ENCODE measurements around the gene KCNG2. TPM values are rescaled to one million over a fixed set of nuclear protein-coding genes. Genes with fewer than 3 reads are reported as not detected.

Gene KCNG2
- total RNA-seq, 1 experiment from 2014 or later, result 0.06 TPM

DNA sequence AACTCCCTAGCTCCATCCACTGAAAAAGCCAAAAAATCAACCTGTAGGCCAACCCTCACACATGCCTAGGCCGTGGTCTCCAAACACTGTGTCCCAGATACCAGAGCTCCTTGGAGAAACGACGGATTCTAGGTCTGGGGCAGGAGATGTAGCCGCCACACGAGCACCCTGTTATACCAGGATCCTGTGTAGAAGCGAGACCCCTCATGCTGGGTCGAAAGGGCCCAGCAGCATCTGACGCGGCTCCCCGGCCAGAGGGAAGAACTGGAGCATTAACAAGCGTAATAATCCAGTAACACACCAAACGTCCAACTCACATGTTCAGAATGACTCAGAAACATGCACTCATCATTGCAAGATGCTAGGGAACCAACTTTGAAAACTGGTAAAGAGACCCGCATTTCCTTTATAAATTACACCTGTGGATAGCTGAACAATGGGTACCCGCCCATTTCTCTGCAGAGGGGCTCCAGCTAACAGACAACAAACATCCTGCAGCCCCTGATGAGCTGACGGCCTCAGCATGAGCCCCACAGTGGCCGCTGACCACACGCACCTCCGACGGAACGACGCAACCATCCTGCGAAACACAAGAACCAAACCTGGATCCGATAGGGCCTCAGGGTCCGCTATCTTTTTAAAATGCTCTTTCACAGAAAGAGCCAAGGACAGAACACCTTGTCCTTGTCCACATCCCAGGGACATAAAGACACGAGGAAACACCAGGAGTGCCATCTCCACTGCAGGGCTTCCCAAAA is 139.5 kb downstream of the KCNG2 start:
- no peak for DNase-seq (ENCODE audit: low read depth)

- DNase-seq (ENCODE audit: low read depth), result no peak
Observed at GRCh38 chr18:79938196-79938595, 140.5 kb downstream of the KCNG2 start.

DNA sequence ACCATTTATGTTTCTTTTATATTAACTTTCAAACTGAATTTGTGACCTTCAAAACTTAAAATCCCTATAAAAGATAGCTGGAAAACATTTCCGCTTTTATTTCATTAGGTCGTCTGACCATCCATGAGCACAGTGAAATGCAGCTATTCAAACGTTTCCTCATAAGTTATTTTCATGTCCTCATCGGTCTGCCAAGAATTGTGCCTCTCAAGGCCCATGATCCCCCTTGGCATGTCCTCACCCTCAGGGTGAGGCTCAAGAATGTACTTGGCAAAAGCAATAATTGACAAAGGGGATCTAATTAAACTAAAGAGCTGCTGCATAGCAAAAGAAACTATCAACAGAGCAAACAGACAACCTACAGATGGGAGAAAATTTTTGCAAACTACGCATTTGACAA is 141.4 kb downstream of the KCNG2 start:
- no peak for DNase-seq (ENCODE audit: low read depth)

- DNase-seq (ENCODE audit: low read depth), result no peak
Observed at GRCh38 chr18:79940126-79940813, 142.5 kb downstream of the KCNG2 start.

- DNase-seq (ENCODE audit: low read depth), result no peak
Observed at GRCh38 chr18:79940814-79941472, 143.2 kb downstream of the KCNG2 start.

DNA sequence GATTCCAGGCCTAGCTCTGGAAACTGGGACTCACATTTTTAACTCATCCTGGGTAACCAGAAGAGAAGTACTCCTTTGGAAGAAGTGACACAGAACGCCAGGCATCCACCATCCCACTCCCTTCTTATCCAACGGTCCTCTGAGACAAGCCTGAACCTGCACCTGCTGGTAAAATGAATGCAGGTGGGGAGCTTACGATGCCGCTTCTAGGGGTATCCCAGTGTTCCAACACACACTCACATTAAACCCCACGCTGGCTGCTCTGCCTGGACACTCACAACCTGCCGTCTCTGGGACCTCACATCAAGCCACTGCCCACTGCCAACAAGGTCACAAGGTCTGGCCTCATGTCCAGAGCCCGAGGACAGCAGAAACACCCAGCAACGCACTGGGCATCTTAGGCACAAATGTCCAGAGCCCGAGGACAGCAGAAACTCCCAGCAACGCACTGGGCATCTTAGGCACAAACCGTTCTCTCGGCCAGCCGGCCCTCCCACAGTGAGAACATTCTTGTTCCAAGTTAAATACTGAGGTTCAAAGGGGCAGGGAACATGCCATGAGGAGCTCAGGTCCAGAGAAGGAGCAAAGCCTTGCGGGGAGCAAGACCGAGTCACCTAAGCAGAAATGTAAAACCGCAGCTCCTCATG is 143.9 kb downstream of the KCNG2 start:
- no peak for DNase-seq (ENCODE audit: low read depth)

- no peak for DNase-seq (ENCODE audit: low read depth)
Observed at GRCh38 chr18:79942211-79942610, 144.5 kb downstream of the KCNG2 start.

DNA sequence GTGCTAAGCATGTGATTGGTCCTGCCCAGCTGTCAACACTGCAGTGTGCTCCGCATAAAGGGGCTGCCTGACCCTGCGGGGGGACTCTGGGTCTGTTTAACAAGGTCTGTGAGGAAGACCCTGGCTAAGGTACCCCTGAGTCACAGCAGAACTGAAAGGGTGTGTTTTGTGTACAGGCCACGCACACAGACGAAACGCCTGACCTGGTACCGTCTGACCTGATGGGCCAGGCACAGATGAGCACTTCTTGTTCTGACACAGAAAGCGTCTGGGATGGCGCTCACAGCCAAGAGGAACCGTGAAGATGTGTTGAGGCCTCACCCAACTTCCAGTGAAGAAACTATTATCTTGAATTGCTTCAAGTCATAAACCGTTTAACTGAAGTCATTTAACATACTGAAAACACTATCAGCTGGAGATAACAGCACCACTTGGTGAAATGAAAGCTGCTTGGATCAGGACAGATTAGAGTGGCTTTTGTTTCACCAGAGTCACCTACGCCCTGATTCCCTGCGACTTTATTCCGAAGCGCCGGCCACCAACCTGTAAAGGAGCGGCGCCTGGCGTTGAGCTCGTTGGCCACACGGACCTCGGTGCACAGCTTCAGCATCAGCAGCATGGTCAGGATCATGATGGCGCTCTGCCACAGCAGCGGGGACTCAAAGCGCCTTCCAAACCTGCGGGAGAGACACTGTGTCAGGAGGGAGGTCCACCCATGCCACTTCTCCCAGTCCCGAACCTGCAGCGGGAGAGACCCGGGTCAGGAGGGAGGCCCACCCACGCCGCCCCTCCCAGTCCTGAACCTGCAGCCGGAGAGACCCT is 145.3 kb downstream of the KCNG2 start:
- no peak for DNase-seq (ENCODE audit: low read depth)

DNA sequence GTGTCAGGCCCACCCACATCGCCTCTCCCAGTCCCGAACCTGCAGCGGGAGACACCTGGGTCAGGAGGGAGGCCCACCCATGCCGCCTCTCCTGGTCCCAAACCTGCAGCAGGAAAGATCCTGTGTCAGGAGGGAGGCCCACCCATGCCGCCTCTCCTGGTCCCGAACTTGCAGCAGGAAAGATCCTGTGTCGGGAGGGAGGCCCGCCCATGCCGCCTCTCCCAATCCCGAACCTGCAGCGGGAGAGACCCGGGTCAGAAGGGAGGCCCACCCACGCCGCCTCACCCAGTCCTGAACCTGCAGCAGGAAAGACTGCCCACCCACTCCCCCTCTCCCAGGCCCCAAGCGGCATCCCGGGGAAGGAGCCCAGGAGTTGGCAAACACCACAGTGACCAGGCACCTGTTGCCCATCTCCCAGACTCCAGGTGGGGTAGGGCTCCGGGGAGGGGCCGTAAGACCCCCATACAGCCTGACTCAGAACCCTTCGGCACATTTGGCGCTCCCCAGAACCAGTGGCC is 145.9 kb downstream of the KCNG2 start:
- DNase-seq (ENCODE audit: low read depth), result no peak

DNA sequence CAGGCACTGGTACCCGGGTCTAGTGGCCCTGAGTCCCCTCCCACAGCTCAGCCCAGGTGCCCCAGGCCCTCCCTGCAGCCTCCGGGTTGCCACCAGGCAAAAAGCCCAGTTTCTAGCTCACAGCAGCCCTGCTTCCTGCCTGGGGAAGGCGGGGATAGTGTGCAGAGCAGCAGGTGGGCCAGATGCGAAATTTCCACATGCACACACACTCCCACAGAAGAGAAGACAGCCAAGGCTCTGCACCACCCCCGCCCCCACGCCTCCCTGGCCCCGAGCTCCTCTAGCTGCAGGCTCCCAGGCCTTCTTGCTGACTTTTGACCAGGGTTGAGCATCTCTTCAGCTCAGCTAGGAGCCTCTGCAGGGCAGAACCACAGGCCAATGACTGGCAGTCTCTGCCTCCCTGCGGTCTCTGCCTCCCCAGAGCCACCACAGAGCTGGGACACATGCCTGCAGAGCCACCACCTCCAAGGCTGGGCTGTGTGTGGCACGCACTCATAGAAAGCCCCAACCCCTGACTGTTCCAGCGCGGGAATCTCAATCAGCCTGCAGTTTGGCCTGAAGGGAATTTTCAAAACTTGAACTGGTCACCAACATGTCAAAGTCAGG is 146.5 kb downstream of the KCNG2 start:
- no peak for DNase-seq (ENCODE audit: low read depth)

- no peak for DNase-seq (ENCODE audit: low read depth)
Observed at GRCh38 chr18:79944746-79945117, 147.0 kb downstream of the KCNG2 start.

DNA sequence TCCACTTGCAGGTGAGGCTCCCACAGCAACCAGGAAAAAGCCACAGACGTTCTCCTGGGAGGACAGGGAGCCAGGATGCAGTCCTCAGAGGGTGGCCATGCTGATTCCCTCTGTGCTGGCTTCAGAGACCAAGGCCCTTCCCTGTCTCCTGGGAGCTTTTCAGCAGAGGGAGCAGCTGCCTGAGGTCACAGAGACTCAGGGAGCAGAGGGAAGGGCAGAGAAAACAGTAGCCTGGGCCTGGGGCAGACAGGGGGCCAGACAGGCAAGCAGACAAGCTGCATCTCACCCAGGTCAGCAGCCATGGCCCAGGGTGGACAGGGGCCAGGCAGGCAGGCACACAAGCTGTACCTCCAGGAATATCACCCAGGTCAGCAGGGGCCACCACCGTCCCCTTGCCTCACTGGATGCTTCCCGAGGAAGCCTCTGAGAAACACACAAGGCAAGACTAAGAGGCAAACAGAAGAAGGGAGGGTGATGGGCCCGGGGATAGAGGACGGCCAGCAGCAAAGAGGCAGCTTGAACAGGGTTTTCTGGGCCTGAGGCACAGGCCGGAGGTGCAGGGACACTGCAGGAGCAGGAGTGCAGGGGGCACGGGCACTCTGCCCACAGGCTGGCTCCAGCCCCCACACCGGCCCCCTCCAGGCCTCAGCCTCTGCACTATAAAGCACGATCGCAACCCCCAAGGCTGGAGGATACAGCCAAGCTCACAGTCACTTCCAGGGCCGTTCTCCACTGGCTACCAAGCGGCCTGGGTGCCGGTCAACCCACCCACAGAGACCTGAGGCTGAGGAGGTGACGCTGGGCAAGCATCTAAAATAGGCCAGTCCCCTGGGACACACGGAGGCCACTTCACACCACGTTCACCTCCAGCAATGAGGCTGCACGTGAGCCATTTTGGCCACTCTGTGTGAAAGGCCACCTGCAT is 147.6 kb downstream of the KCNG2 start:
- DNase-seq (ENCODE audit: low read depth), result no peak

DNA sequence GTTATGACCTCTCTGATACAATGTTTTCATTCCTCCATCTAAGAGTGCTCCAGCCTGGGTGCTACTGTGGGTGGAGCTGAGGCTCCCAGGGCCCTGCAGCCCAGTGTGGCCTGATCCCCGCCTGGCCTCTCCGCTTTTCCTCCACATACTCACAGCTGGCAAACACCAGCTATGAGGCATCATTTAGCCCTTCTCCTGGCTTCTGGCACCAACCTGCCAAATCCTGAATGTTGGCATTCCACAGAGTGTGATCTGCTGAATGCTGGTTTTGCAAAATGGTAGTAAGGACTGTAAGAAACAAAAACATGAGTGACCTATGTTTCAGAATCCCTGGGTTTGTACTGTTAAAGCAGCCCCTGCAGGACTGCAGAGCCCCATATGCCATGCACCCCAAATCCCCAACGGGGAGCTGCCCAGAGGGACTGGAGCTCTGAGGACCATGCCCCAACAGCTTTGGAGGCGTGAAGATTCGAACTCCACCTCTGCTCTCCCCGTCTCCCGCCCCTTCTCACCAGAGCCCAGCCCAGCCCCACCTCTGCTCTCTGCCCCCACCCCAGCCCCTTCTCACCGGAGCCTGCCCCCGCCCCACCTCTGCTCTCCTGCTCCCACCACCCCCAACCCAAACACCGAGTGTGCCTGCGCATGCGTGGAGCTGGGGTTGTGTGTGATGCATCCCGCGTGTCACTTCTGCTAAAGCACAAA is 149.5 kb downstream of the KCNG2 start:
- DNase-seq (ENCODE audit: low read depth), result no peak

GRCh38 chr18:79947881-79948610 is 150.3 kb downstream of the KCNG2 start:
- no peak for DNase-seq (ENCODE audit: low read depth)

DNA sequence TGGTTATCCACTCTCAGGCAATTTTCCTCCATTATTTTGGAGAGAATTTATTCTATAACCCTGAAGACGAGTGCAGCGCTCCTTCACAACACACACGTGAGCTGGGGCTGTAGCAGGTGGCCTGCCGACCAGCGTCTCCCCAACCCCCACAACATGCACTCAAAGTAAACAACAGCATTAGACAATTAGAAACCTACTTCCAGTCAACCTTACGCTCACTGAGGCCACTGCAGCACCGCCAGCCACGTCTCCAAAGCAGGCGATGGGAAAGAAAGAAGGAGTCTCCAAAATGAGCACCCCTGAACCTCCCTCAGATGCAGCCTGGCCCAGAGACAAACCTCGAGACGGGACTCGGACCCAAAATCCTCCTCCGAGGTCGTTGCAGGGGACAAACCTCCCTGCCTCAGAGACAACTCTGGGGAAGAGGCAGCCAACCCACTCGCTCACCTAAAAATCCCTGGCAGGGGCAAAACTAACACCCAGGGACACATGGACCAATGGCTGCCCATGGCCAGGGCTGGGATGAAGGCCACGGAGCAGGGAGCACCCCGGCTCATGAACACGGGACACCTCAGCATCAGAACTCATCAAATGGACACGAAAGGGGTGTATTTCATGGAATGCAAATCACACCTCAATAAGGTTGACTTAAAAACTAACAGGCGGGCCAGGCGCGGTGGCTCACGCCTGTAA is 151.1 kb downstream of the KCNG2 start:
- no peak for DNase-seq (ENCODE audit: low read depth)
